ENCODE data around the gene RAB11FIP5.

RAB11FIP5 gene

GRCh38 chr2:73085691-73086090 is 27.1 kb downstream of the RAB11FIP5 start:
- DNase-seq (ENCODE audit: low read depth in 1 of 2, low spot score in 1 of 2): peak; percentile 64 to 68

- DNase-seq (ENCODE audit: low read depth in 1 of 2, low spot score in 1 of 2): no peak
These were observed 27.8 kb downstream of the RAB11FIP5 start for GRCh38 chr2:73084971-73085370.

DNA sequence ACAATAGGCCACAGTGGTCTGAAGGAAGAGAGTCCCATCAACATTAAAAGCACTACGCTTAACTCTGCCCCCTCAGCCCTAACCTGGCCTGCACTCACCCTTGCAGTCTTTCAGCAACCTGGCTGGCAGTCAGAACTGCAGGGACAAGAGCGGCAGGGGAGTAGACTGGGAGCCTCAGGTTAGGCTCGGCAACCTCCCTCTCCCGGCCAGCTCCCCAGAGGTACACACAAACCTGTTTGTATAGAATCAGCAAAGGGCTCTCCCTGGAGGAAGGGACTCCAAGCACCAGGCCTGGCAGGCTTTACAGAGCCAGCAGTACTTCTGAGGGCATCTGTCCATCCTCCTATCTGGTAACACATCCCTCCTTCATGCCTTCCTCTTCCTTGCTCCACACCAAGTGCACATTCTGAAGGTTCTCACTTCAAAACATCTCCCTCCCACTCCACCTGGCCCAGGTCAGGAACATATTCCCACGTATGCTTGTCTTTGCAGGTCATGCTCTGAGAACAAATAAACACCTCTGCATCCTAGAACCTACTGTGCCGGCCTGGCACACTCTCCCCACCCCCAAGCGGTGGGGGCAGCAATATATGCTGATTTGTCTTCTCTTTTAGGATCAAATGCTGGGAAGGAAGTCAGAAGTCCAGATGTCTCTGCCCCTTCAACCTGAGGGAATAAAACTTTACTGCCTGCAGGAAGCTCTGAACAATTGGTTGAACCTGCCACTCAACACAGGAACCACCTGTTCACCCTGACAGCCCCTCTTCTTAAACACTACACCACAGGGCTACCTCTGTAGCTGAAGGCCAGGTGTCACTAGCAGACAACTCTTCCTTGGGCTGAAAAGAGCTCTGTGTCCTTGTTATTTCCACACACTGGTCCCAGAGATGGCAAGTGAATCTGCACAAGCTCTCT is 28.6 kb downstream of the RAB11FIP5 start:
- DNase-seq (ENCODE audit: low read depth in 1 of 2, low spot score in 1 of 2): no peak

DNA sequence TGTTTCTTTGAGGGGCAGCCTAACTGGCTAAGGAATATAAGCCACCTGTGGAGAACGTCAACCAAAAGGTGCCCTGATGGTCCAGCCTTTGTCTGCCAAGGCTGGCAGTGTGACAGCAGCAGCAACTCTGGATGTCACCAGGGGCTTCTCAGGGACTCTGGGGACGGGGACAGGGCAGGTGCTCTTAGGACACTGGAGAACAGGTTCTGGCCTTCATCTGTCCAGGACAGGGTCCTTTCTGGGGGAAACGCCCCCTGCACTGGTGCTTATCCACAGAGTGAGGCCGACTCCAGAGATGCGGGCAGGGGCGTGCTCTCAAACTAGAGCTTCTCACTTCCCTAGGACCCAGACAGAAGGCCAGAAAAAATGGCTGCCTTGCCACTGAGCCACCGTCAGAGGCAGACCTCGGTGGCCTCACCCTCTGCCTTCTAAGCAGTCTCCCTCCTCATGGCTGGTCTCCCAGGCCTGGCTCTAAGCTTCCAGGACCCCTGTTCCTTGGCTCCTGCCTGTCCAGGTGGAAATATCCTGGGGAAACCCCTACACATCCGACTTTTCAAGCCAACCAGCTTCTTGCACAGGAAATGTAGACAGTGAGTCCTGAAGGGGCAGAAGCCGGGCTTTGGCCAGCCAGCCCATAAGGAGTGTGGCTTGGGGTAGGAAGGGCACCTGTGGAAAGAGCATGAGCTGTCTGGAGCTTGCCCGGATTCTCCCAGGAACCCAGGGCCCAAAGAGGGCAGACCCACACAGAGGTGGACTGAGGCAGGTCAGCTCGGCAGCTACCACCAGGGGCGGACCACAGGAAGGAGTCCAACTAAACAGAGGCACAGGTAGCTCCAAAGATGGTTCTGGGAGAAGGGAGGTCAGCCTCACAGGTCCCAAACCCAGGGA is 30.0 kb downstream of the RAB11FIP5 start:
- no peak for DNase-seq (ENCODE audit: low read depth in 1 of 2, low spot score in 1 of 2)

- DNase-seq (ENCODE audit: low read depth in 1 of 2, low spot score in 1 of 2): no peak
These were observed 31.5 kb downstream of the RAB11FIP5 start for GRCh38 chr2:73081181-73081671.

DNA sequence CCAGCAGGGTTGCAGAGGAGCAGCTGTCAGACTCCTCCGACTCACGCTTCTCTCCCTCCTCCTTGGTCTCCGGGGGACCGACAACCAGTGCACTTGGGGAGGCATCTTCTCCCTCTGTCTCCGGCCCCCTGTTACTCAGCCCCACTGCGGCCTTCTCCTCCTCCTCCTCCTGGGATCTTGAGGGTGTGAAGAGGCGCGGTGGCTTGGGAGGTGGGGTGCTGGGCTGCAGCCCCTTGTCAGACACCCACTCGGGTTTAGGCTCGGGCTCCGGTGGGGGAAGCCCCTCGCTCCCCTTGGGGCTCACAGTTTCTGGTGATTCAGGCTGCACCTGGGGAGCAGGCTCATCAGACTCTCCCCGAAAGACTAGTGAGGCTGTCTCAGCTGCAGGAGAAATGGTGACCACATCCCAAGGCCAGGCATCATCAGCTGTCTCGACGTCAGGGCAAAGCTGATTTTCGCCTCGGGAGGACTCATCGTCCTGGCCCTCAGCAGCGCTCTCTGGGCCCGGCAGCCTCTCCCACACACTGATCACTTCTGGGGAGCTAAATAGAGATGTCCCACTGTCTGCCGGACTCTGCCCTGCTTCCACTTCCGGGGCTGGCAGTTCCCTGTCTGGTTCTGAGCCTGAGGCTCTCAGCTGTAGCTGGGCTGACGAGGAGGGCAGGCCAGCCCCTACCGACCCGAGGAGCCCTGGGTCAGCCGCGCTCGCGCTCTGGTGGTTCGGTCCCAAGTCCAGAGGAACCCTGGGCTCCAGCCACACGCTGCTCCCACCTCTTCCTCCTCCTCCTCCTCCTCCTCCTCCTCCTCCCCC is 32.2 kb downstream of the RAB11FIP5 start:
- DNase-seq (ENCODE audit: low read depth in 1 of 2, low spot score in 1 of 2): no peak

DNA sequence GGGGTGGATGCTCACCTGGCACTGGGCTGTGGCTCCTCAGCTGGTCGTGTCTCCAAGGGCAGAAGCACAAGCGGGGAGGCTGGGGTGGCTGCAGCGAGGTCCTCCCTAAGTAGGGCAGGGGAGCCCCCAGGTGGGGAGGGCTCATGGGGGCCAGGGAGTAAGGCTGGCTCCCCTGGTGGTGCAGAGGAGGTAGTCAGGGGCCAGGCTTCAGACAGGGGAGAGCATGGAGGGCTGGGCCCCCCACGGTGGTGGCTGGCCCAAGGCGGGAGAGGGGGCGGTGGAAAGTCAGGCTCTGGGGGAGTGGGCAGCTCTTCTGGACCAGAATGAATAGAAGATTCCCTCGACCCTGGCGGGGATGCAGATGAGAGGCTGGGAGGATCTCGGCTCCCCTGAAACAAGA is 33.1 kb downstream of the RAB11FIP5 start:
- DNase-seq (ENCODE audit: low read depth in 1 of 2, low spot score in 1 of 2): no peak

DNA sequence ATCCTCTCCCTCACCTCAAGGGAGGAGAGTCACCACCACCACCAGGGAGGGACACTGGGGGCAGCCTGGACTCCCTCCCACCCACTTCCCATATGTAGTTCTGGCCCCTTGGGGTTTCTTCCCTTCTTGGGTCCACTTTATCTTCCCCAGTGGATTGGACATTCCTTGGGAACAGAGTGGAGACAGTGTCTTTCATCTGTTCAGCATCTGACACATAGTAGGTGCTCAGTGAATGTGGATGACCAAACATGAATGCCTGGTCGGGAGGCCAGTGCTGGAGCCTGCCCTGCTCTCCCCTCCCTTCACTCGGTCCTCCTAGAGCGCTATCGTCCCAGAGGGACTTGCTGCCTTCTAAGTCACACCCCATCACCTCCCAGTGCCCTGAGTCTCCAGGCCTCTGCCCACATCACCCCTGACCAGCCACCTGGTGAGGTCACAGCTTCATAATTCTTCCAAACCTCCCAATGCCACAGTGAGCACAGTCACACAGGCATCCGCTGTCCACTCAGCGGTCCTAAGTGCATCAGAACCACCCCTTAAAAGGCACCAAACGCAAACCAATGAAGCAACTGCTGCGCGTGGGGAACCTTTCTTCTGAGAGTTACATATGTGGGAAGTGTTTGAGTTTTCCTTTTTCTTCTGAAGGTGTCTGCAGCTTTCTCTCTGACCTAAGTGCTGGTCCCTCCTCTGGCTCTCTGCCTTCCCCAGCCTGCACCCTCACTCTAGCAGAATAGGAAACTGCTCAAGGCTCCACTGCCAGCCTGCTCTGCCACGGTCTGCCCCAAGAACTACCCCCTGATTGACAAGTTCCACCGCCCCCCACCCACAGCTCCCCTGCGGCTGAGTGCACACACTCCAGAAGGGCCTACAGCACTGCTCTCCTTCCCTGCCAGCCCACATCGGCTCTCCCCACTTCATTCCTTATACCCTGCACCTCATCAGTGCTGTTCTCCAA is 34.0 kb downstream of the RAB11FIP5 start:
- DNase-seq (ENCODE audit: low read depth in 1 of 2, low spot score in 1 of 2): no peak

DNA sequence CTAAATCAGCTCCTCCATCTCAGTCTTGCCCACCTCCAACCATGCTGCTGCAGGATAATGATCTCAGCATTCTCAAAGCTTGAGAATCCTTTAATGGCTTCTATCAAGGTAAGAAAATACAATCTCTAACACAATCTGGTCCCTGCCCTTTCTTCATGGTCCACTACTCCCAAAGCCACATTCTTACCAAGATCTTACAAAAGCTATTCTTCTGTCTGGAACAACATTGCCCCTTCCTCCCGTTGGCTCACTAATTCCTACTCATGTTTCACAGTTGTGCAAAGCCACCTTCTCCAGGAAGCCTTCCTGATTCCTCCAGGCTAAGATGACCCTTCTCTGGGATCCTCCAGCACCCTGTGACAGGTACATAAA is 35.3 kb downstream of the RAB11FIP5 start:
- no peak for DNase-seq (ENCODE audit: low read depth in 1 of 2, low spot score in 1 of 2)

GRCh38 chr2:73076701-73077423 is 35.9 kb downstream of the RAB11FIP5 start:
- DNase-seq (ENCODE audit: low read depth in 1 of 2, low spot score in 1 of 2): no peak

- no peak for DNase-seq (ENCODE audit: low read depth in 1 of 2, low spot score in 1 of 2)
These were observed 37.0 kb downstream of the RAB11FIP5 start for GRCh38 chr2:73075477-73076373.

GRCh38 chr2:73074110-73075069 is 38.4 kb downstream of the RAB11FIP5 start:
- DNase-seq (ENCODE audit: low read depth in 1 of 2, low spot score in 1 of 2): no peak

- no peak for DNase-seq (ENCODE audit: low read depth in 1 of 2, low spot score in 1 of 2)
These were observed 40.3 kb downstream of the RAB11FIP5 start for GRCh38 chr2:73072416-73072815.

DNA sequence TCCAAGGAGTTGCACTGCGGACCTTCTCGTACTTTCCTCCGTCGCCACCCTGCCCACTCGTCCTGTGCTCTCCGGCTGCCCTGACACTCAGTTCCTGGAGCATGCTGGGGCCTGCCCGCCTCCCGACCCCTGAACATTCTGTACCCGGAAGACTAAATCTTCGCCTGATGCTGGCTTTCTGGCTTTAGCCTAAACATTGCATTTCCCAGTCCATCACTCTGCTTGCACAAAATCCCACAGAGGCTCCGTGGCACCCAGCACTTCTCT is 40.7 kb downstream of the RAB11FIP5 start:
- no peak for DNase-seq (ENCODE audit: low read depth in 1 of 2, low spot score in 1 of 2)

- peak; percentile 90 for DNase-seq (ENCODE audit: low read depth in 1 of 2, low spot score in 1 of 2)
These were observed 41.2 kb downstream of the RAB11FIP5 start, which contains the start of gene SFXN5 for GRCh38 chr2:73071360-73072128. Gene SFXN5 (minus strand): TSS chr2:73071712. CDS start chr2:73071705, 7 bp downstream.

DNA sequence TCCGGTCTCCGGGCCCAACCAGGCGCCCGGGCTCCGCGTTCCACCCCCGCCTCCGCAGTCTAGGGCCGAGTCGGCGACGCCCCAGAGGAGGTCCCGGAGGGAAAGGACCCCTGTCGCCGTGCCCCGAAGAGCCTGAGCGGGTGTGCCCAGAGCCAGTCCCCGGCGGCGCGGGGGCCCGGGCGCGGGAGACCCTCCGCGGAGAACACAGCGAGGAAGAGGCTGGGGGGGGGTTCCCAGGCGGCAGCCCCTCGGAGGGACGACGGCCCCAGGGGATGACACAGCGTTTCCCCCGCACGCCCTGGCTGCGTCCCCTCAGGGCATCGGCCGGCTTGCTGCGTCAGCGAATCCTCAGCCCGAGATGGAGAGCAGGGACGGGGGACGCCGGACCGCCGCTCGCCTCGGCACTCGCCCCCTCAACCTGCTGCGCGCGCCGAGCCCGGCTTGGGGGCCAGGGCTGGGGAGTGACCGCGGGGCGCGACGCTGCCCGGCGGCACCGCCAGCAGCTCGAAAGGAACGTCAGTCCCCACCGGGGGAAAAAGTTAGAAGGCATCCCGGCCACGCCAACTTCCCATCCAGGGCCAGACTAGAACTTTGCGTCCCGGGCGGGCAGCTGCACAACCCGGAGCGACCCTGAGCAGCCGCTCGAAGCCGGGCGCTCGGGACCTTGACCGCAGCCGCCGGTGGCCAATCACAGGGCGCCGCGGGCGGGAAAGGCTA is 41.9 kb downstream of the RAB11FIP5 start:
- DNase-seq (ENCODE audit: low read depth in 1 of 2, low spot score in 1 of 2): peak in 1 of 2 donors; percentile 17

Data from activated T-helper 1 cell treated with anti-CD3 and anti-CD28 coated beads, Interleukin-2, amount 50 U/mL, for 16 hours (primary cell).